Large intestine (tissue), 3 donors: ENCODE measurements around the gene SF3B2. TPM values are rescaled to one million over a fixed set of nuclear protein-coding genes. Genes with fewer than 3 reads are reported as not detected.
"Not testable (repeated sequence)": the region's sequence is repeated elsewhere in the genome, so short reads cannot be mapped to it uniquely, and the experiment has no call there.

ENCODE experiments used
- DNase-seq, 2 donors: peaks; one replicate each; pipeline versions ENCODE4 v3.0.0 to v3.0.0-alpha.2; 2013
- H3K27ac ChIP-seq: one replicate; pipeline ENCODE4 v1.5.1; 2013; ENCODE audit warnings: low read length
- H3K27me3 ChIP-seq: 2 replicates; pipeline ENCODE4 v1.6.1; 2013; ENCODE audit warnings: low read length; ENCODE audit not compliant: control insufficient read depth, insufficient read depth
- H3K36me3 ChIP-seq: 2 replicates; pipeline ENCODE4 v1.6.1; 2013; ENCODE audit warnings: low read length; ENCODE audit not compliant: control insufficient read depth, insufficient read depth
- H3K4me1 ChIP-seq: one replicate; pipeline ENCODE4 v1.6.1; 2013; ENCODE audit warnings: low read length; ENCODE audit not compliant: control insufficient read depth, insufficient read depth
- H3K4me3 ChIP-seq: one replicate; pipeline ENCODE4 v1.5.1; 2013; ENCODE audit warnings: low read length
- H3K9me3 ChIP-seq: one replicate; pipeline ENCODE4 v1.6.1; 2013; ENCODE audit warnings: mild to moderate bottlenecking, low read depth, low read length, moderate library complexity; ENCODE audit not compliant: control insufficient read depth
- WGBS: methylation state at CpG from one replicate; pipeline ENCODE4 v1.1.5; 2013; ENCODE audit warnings: low lambda C conversion rate; ENCODE audit not compliant: insufficient coverage; 5-methylcytosine and 5-hydroxymethylcytosine counted together
- polyA plus RNA-seq: library from polyadenylated mRNA; unstranded; fragments of 120-200 nt; gene quantifications from one replicate; pipeline ENCODE4 v1.2.1, GENCODE V29; 2013

SF3B2 gene
- polyA plus RNA-seq, 1 donor: 146 TPM

DNA sequence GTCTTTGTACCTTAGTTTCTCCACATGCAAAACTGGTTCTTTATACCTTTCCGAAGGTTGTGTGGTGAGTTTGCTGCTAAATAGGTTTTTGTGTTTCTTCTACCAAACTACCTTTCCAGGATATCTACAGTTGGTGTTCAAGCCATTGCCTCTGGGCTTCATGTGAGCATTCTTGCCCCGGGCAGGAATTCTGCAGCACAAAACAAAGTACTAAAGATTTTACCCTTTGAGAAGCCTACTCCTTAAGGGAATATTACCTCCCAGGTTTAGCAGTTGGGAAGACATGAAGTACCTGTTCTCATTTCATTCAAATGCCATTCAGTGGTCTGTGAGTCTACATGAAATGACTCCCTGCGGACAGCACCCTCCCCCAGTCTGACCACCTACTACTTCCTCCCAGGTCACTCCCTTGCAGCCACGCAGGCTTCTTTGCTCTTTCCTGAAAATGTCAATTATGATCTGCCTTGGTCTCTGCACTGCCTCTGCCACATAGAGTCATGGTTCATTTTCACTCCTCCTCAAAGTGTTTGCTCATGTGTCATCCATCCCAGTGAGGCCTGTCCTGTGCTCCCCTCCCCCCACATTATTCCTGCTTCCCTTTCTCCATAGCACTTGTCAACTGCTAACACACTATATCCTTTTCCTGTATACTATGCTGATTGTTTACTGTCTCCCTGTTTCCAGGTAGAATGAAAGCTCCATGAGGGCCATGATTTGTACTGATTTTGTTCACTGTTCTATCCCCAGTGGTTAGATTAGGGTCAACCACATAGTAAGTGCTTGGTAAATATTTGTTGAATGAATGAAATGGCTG is 54.8 kb downstream of the SF3B2 start:
- DNase-seq: no peak

DNA sequence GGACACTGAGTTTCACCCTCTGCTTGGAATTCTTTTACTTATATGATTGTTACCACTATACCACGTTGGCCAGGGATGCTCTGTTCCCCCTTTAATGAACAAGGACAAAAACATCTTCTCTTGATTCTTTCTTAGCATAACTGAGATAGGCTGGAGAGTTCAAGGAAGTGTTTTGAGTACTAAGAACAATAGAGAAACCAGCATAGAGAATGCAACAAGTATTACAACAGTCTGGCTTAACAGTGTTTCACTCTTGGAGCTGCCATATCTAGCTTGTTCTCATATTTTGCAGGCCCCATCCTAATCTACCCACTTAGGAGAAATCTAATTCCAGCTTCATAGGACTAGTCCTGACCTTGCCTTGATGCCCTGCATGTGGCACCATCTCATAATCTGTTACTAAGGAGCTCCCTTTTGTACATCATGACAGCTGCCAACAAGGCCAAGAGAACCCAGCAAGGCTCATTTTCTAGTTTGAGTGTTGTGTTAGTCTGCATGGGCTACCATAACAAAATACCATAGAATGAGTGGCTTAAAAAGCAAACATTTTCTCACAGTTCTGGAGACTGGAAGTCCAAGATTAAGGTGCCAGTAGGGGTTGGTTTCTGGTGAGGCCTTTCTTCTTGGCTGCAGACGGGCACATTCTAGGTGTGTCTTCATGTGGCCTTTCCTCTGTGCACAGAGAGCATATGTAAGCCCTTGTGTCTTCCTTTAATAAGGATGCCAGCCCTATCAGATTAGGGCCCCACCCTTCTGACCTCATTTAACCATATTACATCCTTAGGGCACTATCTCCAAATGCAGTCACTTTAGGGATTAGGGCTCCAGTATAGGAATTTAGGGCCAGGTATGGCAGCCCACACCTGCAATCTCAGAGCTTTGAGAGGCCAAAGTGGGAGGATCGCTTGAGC is 55.7 kb downstream of the SF3B2 start:
- H3K27ac ChIP-seq: no peak overlapping the region
- no peak overlapping the region for H3K4me3 ChIP-seq
- no peaks in the 10 kb centered on the region for H3K27me3 ChIP-seq
- no peaks in the 10 kb centered on the region for H3K4me1 ChIP-seq
- H3K36me3 ChIP-seq: no peaks in the 10 kb centered on the region
- WGBS: 50% methylated on average over 1 of the region's 3 CpGs
- DNase-seq: no peak
- no peaks in the 10 kb centered on the region for H3K9me3 ChIP-seq

More for the DNA sequence above, 54.8 kb downstream of the SF3B2 start:
- Histone ChIP-seq H3K9me3 (no peaks in the 10 kb centered on the region), H3K4me3 (no peak overlapping the region), H3K36me3 (no peaks in the 10 kb centered on the region), H3K4me1 (no peaks in the 10 kb centered on the region), H3K27ac (no peak overlapping the region), H3K27me3 (no peaks in the 10 kb centered on the region)
- no CpG with 5 or more reads among the region's 4 CpGs for WGBS

DNA sequence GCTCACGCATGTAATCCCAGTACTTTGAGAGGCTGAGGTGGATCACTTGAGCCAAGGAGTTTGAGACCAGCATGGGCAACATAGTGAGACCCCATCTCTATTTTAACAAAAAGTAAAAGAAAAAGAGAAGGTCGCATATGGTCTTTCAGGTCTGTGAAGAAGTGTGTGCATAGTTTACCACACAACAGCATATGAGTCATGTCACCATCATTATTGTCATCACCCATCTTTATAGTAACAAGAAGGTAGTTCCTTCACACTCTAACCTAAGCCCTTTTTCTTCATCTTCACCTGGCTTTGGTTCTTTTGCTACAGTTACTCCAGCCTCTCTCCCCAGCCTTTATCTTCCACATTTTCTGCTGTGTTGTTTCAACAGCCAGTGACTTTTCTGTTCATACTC is 57.1 kb downstream of the SF3B2 start:
- no peaks in the 10 kb centered on the region for H3K27me3 ChIP-seq
- 90% methylated on average over 2 of the region's 2 CpGs for WGBS
- no peak overlapping the region for H3K27ac ChIP-seq
- H3K9me3 ChIP-seq: no peaks in the 10 kb centered on the region
- H3K4me3 ChIP-seq: no peak overlapping the region
- peaks cover 8% of the 10 kb centered on the region for H3K4me1 ChIP-seq
- H3K36me3 ChIP-seq: no peaks in the 10 kb centered on the region
- no peak for DNase-seq

DNA sequence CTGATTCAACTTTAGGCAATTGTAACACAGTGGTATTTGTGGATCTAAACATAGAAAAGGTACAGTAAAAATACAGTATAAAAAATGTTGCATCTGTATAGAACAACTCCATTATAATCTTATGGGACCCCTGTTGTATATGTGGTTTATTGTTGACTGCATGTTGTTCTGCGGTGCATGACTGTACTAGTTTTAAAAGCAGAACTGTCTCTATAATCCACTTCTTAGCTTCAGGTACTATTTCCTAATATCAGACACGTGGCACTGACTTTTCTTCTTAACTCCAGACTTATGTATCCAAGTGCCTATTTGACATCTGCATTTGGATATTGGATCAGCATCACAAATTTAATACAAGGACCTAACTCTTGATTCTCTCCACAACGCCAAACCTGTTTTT is 59.0 kb downstream of the SF3B2 start:
- DNase-seq: no peak
- Histone ChIP-seq H3K9me3 (no peaks in the 10 kb centered on the region), H3K27ac (no peak overlapping the region), H3K36me3 (no peaks in the 10 kb centered on the region), H3K27me3 (no peaks in the 10 kb centered on the region), H3K4me3 (no peak overlapping the region), H3K4me1 (peaks cover 14% of the 10 kb centered on the region)
- no CpG with 5 or more reads among the region's 3 CpGs for WGBS

DNA sequence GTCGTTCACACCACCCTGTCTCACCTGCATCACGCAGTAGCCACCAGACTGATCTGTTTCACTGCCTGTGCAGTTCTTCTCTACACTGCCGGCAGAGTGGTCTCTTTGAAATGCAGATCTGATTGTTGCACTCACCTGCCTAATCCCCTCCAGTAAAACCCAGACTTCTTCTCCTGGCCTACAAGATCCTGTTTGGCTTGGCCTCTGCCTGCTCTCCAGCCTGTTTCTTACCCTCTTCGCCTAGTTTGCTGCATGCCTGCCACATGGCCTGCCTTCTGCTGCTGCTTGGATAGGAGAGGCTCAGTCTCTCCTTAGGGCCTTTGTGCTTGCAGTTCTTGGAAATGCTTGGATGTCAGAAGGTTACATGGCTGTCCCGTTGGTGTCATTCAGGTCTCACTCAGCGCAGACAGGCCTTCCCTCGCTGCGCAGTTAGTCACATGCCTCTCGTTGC is 59.9 kb downstream of the SF3B2 start:
- Histone ChIP-seq H3K4me3 (no peak overlapping the region), H3K9me3 (no peaks in the 10 kb centered on the region), H3K27ac (no peak overlapping the region), H3K27me3 (no peaks in the 10 kb centered on the region), H3K36me3 (no peaks in the 10 kb centered on the region), H3K4me1 (peaks cover 14% of the 10 kb centered on the region)
- DNase-seq: no peak
- WGBS: 80% methylated on average over 7 of the region's 9 CpGs

- Histone ChIP-seq H3K27me3 (no peaks in the 10 kb centered on the region), H3K4me1 (peaks cover 14% of the 10 kb centered on the region), H3K9me3 (no peaks in the 10 kb centered on the region), H3K4me3 (no peak overlapping the region), H3K27ac (no peak overlapping the region), H3K36me3 (no peaks in the 10 kb centered on the region)
- WGBS: 0% methylated on average over 1 of the region's 3 CpGs
- peak; percentile 33 to 66 for DNase-seq
Measured at GRCh38 chr11:66112601-66113499, 60.7 kb downstream of the SF3B2 start.

DNA sequence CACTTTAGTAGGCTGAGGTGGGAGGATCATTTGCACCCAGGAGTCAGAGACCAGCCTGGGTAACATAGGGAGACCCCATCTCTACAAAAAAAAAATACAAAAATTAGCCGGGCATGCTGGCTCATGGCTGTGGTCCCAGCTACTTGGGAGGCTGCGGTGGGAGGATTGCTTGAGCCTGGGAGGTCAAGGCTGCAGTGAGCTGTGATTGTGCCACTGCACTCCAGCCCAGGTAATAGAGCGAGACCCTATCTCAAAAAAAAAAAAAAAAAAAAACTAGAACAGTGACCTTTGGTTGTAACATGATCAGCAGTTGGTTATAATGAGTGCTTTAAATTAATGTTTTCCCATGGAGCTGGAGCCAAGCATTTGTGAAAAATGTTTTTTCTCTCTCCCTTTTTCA is 62.8 kb downstream of the SF3B2 start:
- H3K9me3 ChIP-seq, H3K27me3 ChIP-seq, H3K27ac ChIP-seq, H3K4me3 ChIP-seq, H3K36me3 ChIP-seq, DNase-seq: not testable (repeated sequence)
- no CpG with 5 or more reads among the region's 3 CpGs for WGBS
- peaks cover 20% of the 10 kb centered on the region for H3K4me1 ChIP-seq

GRCh38 chr11:66115638-66116301 is 63.6 kb downstream of the SF3B2 start:
- DNase-seq: peak in 1 of 2 donors; percentile 35
- WGBS: 7% methylated on average over 2 of the region's 8 CpGs
- no peaks in the 10 kb centered on the region for H3K27me3 ChIP-seq
- H3K9me3 ChIP-seq: no peaks in the 10 kb centered on the region
- H3K27ac ChIP-seq: no peak overlapping the region
- no peaks in the 10 kb centered on the region for H3K36me3 ChIP-seq
- no peak overlapping the region for H3K4me3 ChIP-seq
- peaks cover 20% of the 10 kb centered on the region for H3K4me1 ChIP-seq

DNA sequence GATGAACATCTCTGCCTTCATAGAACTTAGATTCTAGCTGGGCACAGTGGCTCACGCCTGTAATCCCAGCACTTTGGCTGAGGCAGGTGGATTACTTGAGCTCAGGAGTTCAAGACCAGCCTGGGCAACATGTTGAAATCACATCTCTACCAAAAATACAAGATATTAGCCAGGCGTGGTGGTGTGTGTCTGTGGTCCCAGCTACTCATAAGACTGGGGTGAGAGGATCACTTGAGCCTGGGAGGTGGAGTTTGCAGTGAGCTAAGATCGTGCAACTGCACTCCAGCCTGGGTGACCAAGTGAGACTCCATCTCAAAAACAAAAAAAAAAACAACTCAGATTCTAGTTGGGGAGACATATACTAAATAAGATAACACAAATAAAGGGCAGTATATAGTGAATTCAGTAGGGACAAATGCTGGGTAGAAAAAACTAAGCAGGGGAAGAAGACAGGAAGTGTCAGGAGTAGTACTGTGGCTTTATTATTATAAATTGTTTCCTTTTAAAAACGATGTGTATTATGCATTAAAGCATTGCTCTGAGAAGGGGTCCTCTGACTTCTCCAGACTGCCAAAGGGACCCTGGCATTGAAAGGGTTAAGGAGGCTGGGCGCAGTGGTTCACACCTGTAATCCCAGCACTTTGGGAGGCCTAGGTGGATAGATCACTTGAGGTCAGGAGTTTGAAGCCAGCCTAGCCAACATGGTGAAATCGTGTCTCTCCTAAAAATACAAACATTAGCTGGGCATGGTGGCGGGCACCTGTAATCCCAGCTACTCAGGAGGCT is 64.6 kb downstream of the SF3B2 start:
- Histone ChIP-seq H3K27ac (no peak overlapping the region), H3K4me1 (peaks cover 20% of the 10 kb centered on the region)
- WGBS: 40% methylated on average over 1 of the region's 7 CpGs

More for the DNA sequence above, 64.6 kb downstream of the SF3B2 start:
- Histone ChIP-seq H3K36me3 (no peaks in the 10 kb centered on the region), H3K27me3 (no peaks in the 10 kb centered on the region), H3K9me3 (no peaks in the 10 kb centered on the region), H3K4me3 (no peak overlapping the region)
- DNase-seq: no peak
